ACHN (cell line): ENCODE measurements around the gene SRBD1.

Source experiments
- DNase-seq: peaks from one replicate; pipeline ENCODE4 v3.0.0-alpha.2; 2015
- in situ Hi-C: cut with HindIII; loops from 2 replicates; pipeline ENCODE4 v1.10.0; 2017; ENCODE audit warnings: low sequenced_read_pairs, low pct_ligation_motif_present, low pct_unique_long_range_greater_than_20kb

The SRBD1 gene

DNA sequence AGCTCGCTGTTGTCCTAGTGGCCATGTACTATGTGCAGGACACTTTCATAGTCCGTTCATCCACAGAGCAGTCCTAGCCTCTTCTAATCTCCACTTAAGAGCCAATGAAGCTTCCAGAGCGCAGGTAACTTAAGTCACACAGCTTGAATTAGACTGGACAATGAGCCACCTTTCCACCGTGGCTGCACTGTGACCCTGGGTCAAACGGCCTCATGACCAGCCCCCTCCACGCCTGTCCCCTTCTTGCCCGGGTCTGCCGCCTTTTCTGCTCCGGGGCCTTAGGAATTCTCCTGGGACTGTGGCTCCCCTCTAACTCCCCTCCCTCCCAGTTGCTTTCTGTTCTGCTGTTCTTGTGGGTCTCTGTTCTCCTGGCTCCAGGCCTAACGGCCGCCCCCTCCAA, 32.0 kb upstream of the SRBD1 start:
- in situ Hi-C loops, result loop anchor here (25.0 kb wide), 1 partner anchor 294 kb away; no protein-coding TSS in a partner anchor
- DNase-seq, result no peak

DNA sequence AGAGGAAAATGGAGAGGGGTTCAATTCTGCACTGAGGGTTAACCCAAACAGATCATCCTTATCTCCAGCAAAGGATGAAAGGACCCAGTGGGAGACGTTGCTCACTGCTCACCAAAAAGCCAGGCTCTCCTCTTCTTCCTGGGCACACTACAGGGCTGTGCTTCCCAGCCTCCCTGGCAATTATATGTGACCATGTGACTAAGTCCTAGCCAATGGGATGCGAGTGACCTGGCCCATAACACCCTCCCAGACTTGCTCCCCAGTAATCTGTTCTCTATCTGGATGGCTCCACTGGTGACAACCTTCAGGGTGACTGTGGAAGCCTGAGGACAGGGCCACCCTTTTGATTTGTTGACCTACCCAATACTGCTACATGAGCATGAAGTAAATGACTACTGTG, 29.5 kb upstream of the SRBD1 start:
- in situ Hi-C loops, result loop anchor here (25.0 kb wide), 1 partner anchor 297 kb away; no protein-coding TSS in a partner anchor

DNA sequence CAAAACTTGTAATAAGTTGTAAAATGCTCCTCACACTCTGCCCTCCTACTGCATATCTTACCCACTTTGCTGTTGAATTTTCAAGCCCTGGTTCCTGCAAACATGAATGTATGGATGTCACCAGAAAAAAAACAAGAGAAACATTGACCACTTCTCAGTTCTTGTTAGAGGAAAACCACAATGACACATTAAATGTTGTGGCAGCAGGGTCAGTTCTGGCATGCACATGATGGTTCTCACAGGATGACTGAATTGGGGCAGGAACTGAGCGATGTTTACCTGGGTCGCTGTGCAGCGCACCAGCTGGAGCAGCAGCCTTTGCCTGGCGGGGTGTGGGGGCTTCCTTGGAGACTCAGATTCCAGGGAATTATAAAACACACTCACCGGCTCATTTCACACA, 26.4 kb upstream of the SRBD1 start:
- DNase-seq, result peak; percentile 37
- in situ Hi-C loops, result loop anchor here (25.0 kb wide), 1 partner anchor 300 kb away; no protein-coding TSS in a partner anchor

More for the DNA sequence above, 29.5 kb upstream of the SRBD1 start:
- no peak for DNase-seq

DNA sequence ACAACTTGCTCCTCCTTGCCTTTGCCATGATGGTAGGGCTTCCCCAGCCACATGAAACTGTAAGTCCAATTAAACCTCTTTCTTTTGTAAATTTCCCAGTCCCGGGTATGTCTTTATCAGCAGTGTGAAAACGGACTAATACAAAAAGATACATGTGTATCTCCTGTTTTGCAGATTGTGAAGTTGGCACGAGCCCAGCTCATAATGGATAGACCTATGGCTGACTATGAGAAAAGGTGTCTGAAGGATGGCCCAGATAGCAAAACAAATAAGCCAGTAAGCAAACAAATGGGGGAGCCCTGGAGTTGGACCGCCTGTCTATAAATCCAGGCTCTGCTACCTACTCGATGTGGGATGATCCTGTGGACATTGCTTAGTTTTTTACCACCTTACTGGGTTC, 24.9 kb upstream of the SRBD1 start:
- in situ Hi-C loops, result loop anchor here (25.0 kb wide), 1 partner anchor 301 kb away; no protein-coding TSS in a partner anchor
- DNase-seq, result no peak

DNA sequence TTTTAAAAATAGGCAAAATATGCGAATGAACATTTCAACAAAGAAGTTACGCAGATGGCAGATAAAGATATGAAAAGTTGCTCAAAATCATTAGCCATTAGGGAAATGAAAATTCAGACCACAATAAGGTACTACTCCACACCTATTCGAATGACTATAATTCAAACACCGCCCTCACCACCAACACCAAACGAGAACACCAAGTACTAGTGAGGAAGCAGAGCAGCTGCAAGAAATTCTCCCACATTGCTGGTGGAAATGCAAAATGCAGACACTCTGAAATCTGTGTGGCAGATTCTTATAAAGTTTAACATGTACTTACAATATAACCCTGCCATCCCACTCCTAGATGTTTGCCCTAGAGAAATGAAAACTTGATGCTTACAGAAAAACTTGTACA, 23.2 kb upstream of the SRBD1 start:
- in situ Hi-C loops, result loop anchor here (25.0 kb wide), 1 partner anchor 303 kb away; no protein-coding TSS in a partner anchor
- no peak for DNase-seq

DNA sequence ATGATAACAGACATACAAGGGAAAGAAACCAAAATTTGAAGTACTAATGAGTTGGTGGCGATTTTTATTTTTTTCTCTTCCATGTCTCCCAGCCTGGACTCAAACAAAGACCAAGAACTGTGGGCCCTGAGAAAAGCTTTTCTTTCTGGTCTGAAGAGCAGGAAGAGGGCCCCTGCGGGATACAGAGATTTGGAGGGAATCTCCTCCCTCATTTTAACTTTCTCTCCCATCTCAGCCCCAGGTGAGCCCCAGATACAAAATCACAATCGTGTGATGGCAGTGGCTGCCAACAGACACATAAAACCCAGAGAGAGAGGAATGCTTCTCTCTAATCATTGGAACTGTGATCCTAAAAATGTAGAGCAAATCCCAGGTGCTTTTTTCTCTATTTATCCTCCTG, 20.9 kb upstream of the SRBD1 start:
- in situ Hi-C loops, result loop anchor here (25.0 kb wide), 1 partner anchor 305 kb away; no protein-coding TSS in a partner anchor

DNA sequence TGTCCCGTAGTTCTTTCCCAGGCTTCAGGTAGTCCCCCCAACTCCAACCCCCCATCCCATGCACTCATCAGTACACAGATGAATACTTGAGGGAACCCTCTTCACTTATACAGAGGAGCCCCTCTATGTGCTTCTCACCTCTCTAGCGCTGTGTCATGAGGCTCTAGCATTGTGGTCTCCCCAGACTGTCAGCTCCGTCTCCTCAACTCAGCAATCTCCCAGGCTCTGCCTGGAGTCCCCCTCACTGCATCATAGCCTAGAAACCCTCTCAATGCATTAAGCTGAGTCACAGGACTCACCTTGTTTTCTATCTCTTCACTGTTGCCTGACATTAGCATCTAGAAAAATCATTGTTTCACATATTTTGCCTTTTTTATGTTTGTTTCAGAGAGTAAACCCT, 20.3 kb upstream of the SRBD1 start:
- DNase-seq, result no peak
- in situ Hi-C loops, result loop anchor here (25.0 kb wide), 1 partner anchor 306 kb away; no protein-coding TSS in a partner anchor

More for the DNA sequence above, 20.9 kb upstream of the SRBD1 start:
- no peak for DNase-seq

DNA sequence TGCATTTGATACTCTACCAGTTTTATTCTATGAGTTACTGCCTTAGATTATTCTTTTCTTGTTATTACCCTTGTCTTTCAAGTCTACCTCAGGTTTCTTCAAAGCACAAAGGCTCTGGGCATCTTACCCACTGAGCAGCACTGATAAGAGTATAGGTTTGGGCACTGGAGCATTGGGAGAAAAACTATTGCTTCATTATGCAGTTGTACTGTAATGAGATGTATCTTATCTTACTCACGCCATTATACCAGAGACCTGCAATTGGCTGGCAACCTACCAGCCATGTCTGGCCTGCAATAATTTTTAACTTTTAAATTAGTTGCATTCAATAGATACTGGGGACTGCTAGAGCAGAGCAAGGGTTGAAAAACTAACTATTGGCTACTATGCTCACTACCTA, 18.9 kb upstream of the SRBD1 start:
- no peak for DNase-seq
- in situ Hi-C loops, result loop anchor here (25.0 kb wide), 1 partner anchor 307 kb away; no protein-coding TSS in a partner anchor

DNA sequence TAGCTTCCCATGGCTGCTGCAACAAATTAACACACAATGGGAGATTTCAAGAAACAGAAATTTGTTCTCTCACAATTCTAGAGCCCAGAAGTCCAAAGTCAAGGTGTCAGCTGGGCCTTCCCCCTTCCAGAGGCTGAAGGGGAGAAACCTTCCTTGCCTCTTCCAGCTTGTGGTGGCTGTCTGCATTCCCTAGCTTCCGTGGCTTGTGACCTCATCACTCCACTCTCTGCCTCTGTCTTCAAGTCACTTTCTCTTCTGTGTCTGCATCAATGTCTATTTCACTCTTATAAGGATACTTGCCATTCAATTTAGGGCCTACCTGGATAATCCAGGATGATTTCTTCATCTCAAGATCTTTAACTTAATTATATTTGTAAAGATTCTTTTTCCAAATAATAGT, 16.8 kb upstream of the SRBD1 start:
- in situ Hi-C loops, result loop anchor here (25.0 kb wide), 1 partner anchor 309 kb away; no protein-coding TSS in a partner anchor

DNA sequence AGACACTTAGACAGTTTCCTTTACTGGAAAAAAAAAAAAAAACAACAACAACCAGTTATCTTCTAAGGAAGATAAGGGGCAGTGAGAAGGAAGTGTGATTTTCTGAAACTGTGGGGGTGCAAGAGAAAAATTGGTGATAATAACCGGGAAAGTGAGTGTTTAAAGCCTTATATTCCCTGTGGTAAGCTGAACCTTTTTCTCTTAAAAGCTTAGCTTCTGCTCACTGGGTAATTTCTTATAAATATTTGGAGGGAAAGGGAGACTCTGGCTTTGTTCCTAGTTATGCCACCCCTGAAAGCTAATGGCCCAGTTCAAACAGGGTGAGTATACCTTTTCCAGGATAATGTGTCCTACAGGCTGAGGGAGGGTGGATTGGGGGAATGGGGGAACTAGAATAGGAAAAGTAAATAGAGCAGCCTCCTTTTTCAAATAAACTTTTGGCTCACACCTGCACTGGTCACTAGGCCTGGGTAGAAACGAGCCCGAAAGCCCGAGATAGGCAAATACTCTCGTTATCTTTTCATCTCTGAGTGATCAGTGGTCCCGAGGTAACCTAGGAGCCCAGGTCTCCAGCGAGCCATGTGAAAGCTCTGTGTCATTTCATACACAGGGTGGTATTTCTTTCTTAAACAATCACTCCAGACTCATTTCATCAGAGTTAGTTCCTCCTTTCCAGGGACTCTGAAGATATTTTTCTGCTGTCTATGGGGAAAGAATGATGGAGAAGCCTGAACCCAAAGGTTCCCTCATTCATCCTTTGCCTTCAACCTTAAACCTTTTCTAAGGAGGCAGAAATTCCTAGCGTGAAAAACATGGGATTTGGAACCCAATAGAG, 15.5 kb upstream of the SRBD1 start:
- in situ Hi-C loops, result loop anchor here (25.0 kb wide), 1 partner anchor 311 kb away; no protein-coding TSS in a partner anchor
- no peak for DNase-seq

More for the DNA sequence above, 16.8 kb upstream of the SRBD1 start:
- peak; percentile 68 for DNase-seq

DNA sequence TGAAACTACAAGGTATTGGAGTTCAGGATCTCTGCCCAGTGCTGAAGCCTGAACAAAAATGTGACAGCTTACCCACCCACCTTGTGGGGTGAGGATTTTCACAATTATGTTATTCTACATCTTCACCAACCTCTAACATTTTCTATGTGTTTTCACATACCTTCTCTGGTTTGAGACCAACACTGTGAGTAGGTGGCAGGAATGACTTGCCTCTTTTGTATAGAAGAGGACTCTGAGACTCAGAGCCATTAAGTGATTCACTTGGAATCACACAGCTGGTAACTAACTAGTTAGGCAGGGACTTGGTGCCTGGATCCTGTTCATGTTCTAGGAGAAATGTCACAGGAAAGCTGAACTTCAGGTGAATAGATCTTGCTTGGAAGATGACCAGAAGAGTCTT, 14.8 kb upstream of the SRBD1 start:
- in situ Hi-C loops, result loop anchor here (25.0 kb wide), 1 partner anchor 311 kb away; no protein-coding TSS in a partner anchor
- no peak for DNase-seq

DNA sequence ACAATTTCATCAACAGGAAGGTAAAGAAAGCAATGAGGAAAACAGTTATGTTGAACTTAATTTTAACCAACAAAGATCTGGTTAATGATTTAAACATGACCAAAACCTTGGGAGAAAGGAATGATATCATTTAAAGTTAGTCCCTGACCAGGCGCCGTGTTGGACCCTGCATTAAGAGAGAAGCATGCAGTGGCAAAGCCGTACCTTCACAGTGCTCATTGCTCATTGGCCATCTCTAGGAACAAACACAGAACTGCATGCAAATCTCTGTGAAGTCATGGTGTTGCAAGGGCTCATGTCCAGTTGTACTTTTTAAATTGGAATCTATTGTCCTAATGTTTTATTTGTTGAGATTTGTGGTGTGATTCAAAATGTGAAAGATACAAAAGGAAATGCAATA, 12.0 kb upstream of the SRBD1 start:
- in situ Hi-C loops, result no loop called here
- DNase-seq, result no peak

DNA sequence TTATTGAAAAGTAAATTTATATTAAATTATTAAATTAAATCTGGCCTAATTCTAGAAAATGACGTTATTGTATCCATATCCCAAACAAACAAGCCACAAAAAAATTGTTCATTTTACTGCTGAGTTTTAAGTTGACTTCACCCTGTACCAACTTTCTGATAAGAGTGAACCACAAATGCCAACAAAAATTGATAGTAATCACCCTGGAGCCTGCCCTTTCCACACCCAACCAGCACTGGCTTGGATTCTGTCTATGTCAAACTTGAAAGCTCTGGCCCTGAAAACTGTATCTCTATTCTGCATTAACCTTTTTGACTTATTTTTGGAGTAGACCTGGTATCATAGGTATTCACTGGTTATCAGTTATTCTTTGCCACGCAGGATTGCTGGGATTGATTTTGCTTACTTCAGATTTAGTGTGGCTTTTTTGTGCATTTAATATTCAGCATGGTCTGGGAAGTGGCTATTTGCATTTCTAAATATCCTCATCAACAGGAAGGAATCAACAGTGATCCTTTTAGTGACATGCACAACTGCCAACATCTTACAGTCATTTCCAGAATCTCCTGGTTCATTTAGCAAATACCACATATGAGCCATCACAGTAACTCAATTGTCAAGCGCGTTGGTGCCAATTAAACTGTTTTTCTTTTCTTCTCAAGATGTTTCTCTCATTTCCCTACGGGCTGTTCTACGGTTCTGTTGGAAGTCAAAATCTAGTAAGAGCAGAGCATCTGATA, 11.4 kb upstream of the SRBD1 start:
- DNase-seq, result no peak
- in situ Hi-C loops, result no loop called here

DNA sequence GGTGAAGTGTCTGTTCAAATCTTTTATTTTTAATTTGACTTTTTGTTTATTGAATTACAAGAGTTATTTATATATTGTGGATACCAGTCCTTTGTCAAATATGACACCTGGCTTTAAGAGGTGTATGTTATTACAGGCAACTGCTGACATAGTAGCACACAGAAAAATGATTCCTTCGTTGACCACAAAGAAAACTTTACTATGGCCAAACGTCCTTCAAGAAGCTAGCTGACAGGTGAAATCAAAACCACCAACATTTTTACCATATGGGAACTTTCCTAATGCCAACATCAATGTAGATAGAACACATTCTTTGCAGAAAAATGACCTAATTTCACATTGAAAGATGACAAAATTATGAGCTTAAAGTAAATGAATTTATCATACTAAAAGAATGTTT, 6.4 kb upstream of the SRBD1 start:
- in situ Hi-C loops, result no loop called here
- DNase-seq, result no peak

DNA sequence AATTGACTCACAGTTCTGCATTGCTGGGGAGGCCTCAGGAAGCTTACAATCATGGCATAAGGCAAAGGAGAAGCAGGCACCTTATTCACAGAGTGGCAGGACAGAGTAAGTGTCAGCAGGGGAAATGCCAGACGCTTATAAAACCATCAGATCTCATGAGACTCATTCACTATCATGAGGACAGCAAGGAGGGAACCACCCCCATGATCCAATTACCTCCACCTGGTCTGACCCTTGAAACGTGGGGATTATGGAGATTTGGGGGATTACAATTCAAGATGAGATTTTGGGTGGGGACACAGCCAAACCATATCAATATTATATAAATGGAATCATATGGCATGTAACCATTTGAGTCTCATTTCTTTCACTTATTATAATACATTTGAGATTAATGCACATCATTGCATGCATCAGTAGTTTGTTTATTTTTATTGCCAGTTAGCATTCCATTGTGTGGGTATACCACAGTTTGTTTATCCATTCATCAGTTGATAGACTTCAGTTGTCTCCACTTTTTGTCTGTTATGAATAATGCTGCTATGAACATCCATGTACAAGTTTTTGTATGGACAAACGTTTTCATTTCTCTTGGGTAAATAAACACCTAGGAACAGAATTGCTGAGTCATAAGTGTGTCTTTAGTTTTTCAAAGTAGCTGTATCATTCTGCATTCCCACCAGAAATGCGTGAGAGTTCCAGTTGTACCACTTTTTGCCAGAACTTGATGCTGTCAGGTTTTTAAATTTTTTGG, 5.8 kb upstream of the SRBD1 start:
- in situ Hi-C loops, result no loop called here
- DNase-seq, result no peak

DNA sequence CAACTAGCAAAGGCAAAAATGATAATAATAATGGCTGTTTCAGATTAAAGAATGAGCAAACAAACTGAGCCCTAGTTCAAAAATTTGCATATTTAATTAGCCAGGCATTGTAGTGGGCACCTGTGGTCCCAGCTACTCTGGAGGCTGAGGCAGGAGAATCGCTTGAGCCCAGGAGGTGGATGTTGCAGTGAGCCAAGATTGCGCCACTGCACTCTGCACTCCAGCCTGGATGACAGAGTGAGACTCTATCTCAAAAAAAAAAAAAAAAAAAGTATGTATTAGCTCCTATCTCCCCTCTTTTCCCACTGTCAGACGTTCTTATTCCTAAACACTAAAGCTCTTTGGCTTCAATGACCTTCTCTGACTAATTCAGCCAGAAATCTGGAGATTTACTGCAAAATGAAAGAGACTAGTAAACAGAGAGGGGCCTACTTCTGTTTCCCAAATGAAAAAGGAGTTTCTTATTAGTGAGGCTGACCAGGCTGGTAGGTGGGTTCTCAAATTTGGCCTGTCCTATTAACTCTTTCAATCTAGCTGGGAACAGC, 3.9 kb upstream of the SRBD1 start:
- in situ Hi-C loops, result no loop called here
- DNase-seq, result no peak

DNA sequence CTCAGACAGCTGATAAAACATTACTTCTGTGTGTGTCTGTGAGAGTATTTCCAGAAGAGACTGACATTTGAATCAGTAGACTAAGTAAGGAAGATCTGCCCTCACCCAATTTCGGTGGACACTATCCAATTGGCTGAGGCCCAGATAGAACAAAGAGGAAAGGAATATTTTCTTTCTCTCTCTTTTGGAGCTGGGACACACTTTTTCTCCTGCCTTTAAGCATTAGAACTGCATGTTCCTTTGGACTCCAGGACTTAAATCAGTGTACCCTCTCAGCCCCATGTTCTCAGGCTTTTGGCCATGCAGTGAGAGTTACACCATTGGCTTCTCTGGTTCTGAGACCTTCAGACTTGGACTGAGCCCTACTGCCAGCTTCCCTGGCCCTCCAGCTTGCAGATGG, 3.3 kb upstream of the SRBD1 start:
- DNase-seq, result no peak
- in situ Hi-C loops, result no loop called here

DNA sequence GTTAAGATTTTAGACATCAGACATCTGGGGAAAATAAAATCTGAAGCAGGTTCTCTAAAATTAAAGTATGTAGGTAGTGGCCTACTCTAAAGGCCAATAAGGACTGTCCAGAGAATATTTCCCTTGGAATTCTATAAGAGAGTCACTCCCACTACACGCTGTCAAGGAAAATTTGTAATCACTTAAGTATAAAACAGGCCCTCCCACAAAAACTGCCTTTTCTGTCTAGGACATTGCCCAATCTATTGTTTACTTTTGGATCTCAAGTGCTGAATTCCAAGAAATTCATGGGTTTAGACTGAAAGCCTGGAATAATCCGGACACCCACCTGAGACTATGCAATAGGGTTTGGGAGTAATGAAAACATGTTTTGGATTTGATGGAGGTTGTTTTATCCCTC, 1.7 kb upstream of the SRBD1 start:
- no peak for DNase-seq
- in situ Hi-C loops, result no loop called here
